Activated B cell treated with CpG ODN at 0.5 μM for 24 hours (primary cell): Measurements from ENCODE around the gene SREK1IP1. TPM values are rescaled to one million over a fixed set of nuclear protein-coding genes. Genes with fewer than 3 reads are reported as not detected.

Source experiments
- ATAC-seq: fragments of 200-7000 bp; cut with Tn5 transposase; one replicate; pipeline ENCODE4 v1.10.0; 2021; ENCODE audit warnings: low read depth, mild to moderate bottlenecking, moderate library complexity
- CTCF ChIA-PET: fragments of 350-600 bp; sonication (Branson Sonifier 250); formaldehyde crosslinking; loops from one replicate; lab custom pipeline; 2021; ENCODE audit warnings: antibody characterized with exemption; lab: Charles Lee
- POLR2A ChIA-PET: fragments of 350-600 bp; sonication (Branson Sonifier 250); formaldehyde crosslinking; loops from one replicate; lab custom pipeline; 2021; ENCODE audit warnings: antibody characterized with exemption; lab: Charles Lee
- DNase-seq: peaks from one replicate; pipeline ENCODE4 v3.0.0; 2022
- H3K27ac Mint-ChIP-seq: one replicate; pipeline ENCODE4 v1.8.0; 2020; ENCODE audit warnings: mixed read lengths
- H3K27me3 Mint-ChIP-seq: one replicate; pipeline ENCODE4 v1.8.0; 2021; ENCODE audit warnings: mixed read lengths
- H3K36me3 Mint-ChIP-seq: one replicate; pipeline ENCODE4 v1.8.0; 2021; ENCODE audit warnings: low read depth, mixed read lengths
- H3K4me1 Mint-ChIP-seq: one replicate; pipeline ENCODE4 v1.8.0; 2021; ENCODE audit warnings: mixed read lengths
- H3K4me3 Mint-ChIP-seq: one replicate; pipeline ENCODE4 v1.8.0; 2020; ENCODE audit warnings: mild to moderate bottlenecking, mixed read lengths
- H3K9me3 Mint-ChIP-seq: one replicate; pipeline ENCODE4 v1.8.0; 2020; ENCODE audit warnings: mixed read lengths
- intact Hi-C: fragments of 100-400 bp; cut with micrococcal nuclease; formaldehyde crosslinking; loops from one replicate; pipeline ENCODE4 v1.15.1; 2024
- total RNA-seq: library from RNA; stranded (reverse); gene quantifications from 2 replicates; pipeline ENCODE4 v1.2.3, GENCODE V29; 2022
- TF ChIP-seq, protein P1 (sequence below): fragments of 200-600 bp; IDR thresholded peaks from one replicate; pipeline ENCODE4 v1.8.0; 2022; ENCODE audit warnings: antibody characterized with exemption, mild to moderate bottlenecking

SREK1IP1 gene
- total RNA-seq, 1 donor from 2014 or later = 21.7 TPM

GRCh38 chr5:64807520-64807919 lies 39.0 kb upstream of the SREK1IP1 start:
- Mint-ChIP-seq H3K36me3 (peaks cover 23% of the 10 kb centered on the region), H3K4me1 (no peaks in the 10 kb centered on the region), H3K9me3 (no peaks in the 10 kb centered on the region), H3K27me3 (no peaks in the 10 kb centered on the region), H3K27ac (no peak overlapping the region), H3K4me3 (no peak overlapping the region)
- POLR2A ChIA-PET = no interaction called here
- intact Hi-C loops = no loop called here
- TF ChIP-seq, protein P1, sequence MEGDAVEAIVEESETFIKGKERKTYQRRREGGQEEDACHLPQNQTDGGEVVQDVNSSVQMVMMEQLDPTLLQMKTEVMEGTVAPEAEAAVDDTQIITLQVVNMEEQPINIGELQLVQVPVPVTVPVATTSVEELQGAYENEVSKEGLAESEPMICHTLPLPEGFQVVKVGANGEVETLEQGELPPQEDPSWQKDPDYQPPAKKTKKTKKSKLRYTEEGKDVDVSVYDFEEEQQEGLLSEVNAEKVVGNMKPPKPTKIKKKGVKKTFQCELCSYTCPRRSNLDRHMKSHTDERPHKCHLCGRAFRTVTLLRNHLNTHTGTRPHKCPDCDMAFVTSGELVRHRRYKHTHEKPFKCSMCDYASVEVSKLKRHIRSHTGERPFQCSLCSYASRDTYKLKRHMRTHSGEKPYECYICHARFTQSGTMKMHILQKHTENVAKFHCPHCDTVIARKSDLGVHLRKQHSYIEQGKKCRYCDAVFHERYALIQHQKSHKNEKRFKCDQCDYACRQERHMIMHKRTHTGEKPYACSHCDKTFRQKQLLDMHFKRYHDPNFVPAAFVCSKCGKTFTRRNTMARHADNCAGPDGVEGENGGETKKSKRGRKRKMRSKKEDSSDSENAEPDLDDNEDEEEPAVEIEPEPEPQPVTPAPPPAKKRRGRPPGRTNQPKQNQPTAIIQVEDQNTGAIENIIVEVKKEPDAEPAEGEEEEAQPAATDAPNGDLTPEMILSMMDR = no peak
- CTCF ChIA-PET = no interaction called here
- no peak for ATAC-seq
- DNase-seq = no peak

DNA sequence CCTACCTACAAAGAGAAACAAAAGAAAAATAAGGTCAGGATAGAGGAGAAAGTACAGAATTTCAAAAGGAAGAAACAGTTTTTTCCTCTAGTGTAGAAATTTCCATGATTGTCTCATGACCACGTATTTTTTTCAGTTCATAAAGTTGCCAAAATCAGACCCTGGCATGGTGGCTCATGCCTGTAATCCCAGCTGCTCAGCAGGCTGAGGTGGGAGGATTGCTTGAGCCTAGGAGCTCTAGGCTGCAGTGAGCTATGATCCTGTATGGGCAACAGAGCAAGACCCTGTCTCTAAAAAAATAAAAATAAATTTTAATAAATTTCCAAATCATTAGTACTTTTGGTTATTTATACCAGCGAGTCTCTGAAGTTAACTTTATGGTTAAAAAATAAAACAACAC lies 38.0 kb upstream of the SREK1IP1 start:
- Mint-ChIP-seq H3K27me3 (no peaks in the 10 kb centered on the region), H3K4me1 (no peaks in the 10 kb centered on the region), H3K4me3 (no peak overlapping the region), H3K36me3 (peaks cover 23% of the 10 kb centered on the region), H3K27ac (no peak overlapping the region), H3K9me3 (no peaks in the 10 kb centered on the region)
- ChIA-PET POLR2A (no interaction called here), CTCF (no interaction called here)
- intact Hi-C loops = no loop called here
- TF ChIP-seq, protein P1 = no peak
- DNase-seq (no peak), ATAC-seq (no peak)

- Mint-ChIP-seq H3K36me3 (peaks cover 22% of the 10 kb centered on the region), H3K27me3 (no peaks in the 10 kb centered on the region), H3K9me3 (no peaks in the 10 kb centered on the region), H3K27ac (no peak overlapping the region), H3K4me3 (no peak overlapping the region), H3K4me1 (no peaks in the 10 kb centered on the region)
- no peak for DNase-seq
- ChIA-PET CTCF (no interaction called here), POLR2A (no interaction called here)
- intact Hi-C loops = no loop called here
- TF ChIP-seq, protein P1 = no peak
- no peak for ATAC-seq
Observed at GRCh38 chr5:64800926-64801325, 32.4 kb upstream of the SREK1IP1 start.

GRCh38 chr5:64796301-64796700 lies 27.8 kb upstream of the SREK1IP1 start:
- H3K27ac Mint-ChIP-seq = no peak overlapping the region
- intact Hi-C loops = no loop called here

DNA sequence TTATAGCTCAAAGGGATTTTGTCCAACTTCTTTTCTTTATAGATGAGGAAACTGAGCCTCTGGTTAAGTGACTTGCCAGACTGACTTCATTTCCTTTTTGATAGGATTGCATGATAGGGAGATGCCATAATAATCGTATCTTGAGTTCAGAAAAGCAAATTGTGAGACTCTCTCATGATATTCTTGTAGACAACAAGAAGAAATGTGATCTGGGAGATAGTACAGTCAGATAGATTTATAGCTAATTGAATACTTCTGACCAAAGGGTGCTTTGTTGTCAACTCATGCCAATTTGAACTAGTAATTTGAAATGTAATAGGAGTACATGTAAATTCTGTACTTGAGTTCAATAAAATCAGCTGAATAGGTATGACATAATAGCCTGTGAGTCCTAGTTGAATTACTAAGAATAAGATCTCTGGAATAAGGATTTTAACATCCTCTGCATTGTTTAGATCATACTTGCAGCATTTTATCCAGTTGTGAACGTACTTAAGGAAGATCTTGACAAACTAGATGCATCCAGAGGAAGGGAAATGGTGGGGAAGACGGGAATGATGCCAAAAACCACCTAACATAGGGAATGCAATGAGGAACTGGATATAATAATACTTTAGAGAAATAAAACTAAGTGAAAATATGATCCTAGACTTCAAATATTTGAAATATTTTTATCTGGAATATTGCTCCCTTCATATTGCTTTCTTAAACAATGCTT lies 25.7 kb upstream of the SREK1IP1 start:
- ATAC-seq = no peak
- no peaks in the 10 kb centered on the region for H3K27me3 Mint-ChIP-seq
- no peak for DNase-seq
- intact Hi-C loops = no loop called here
- no peaks in the 10 kb centered on the region for H3K4me1 Mint-ChIP-seq
- no peaks in the 10 kb centered on the region for H3K9me3 Mint-ChIP-seq
- TF ChIP-seq, protein P1 = no peak
- H3K27ac Mint-ChIP-seq = no peak overlapping the region
- peaks cover 47% of the 10 kb centered on the region for H3K36me3 Mint-ChIP-seq
- H3K4me3 Mint-ChIP-seq = no peak overlapping the region
- CTCF ChIA-PET = interaction anchor here (1.1 kb wide), 1 partner anchor 12 kb away, joined by 4 read pairs; no protein-coding TSS in a partner anchor
- POLR2A ChIA-PET = no interaction called here

More at GRCh38 chr5:64796301-64796700, 27.8 kb upstream of the SREK1IP1 start:
- POLR2A ChIA-PET = no interaction called here
- Mint-ChIP-seq H3K27me3 (no peaks in the 10 kb centered on the region), H3K4me1 (no peaks in the 10 kb centered on the region), H3K9me3 (no peaks in the 10 kb centered on the region), H3K36me3 (peaks cover 49% of the 10 kb centered on the region), H3K4me3 (no peak overlapping the region)
- TF ChIP-seq, protein P1 = no peak
- no peak for DNase-seq
- no peak for ATAC-seq
- CTCF ChIA-PET = no interaction called here
